K562 (cell line): Measurements from ENCODE around the gene DDIT3. TPM values are rescaled to one million over a fixed set of nuclear protein-coding genes. Genes with fewer than 3 reads are reported as not detected.

Experiments
- E2F3 ChIP-seq: fragments of 250-450 bp; sonication (Bioruptor Pico); IDR thresholded peaks from 2 replicates; pipeline ENCODE4 v1.4.0; 2020; ENCODE audit warnings: mild to moderate bottlenecking
- FOS ChIP-seq: IDR thresholded peaks from 3 replicates; pipeline ENCODE4 v1.6.1; 2011; ENCODE audit not compliant: insufficient read length; ENCODE audit errors: extremely low read depth
- GTF2A2 ChIP-seq: IDR thresholded peaks from 2 replicates; pipeline ENCODE4 v1.6.1; 2016; ENCODE audit warnings: mild to moderate bottlenecking, missing genetic modification characterization, missing compliant biosample characterization
- NFATC3 ChIP-seq: fragments of 450-650 bp; IDR thresholded peaks from 2 replicates; pipeline ENCODE4 v1.6.1; 2017; ENCODE audit warnings: mild to moderate bottlenecking
- NFE2 ChIP-seq: IDR thresholded peaks from 2 replicates; pipeline ENCODE4 v1.6.1; 2014; ENCODE audit warnings: antibody characterized with exemption, low read depth
- RAD21 ChIP-seq, 2 experiments: fragments of 250-450 bp in 1 of 2; fragments of 450-650 bp in 1 of 2; sonication (Bioruptor Pico) in 1 of 2; formaldehyde crosslinking in 1 of 2; IDR thresholded peaks in 1 of 2; conservative IDR thresholded peaks in 1 of 2; 2 replicates each; pipeline versions ENCODE4 v1.4.0 to v1.8.0; 2020 to 2022; ENCODE audit warnings: mild to moderate bottlenecking in 2 of 2, moderate library complexity in 1 of 2
- SMAD3 ChIP-seq: fragments of 450-650 bp; formaldehyde crosslinking; conservative IDR thresholded peaks from 2 replicates; pipeline ENCODE4 v1.4.0; 2020; ENCODE audit warnings: mild to moderate bottlenecking
- ZEB2 ChIP-seq: fragments of 450-650 bp; IDR thresholded peaks from 2 replicates; pipeline ENCODE4 v1.6.1; 2016
- ZNF57 ChIP-seq: fragments of 450-650 bp; formaldehyde crosslinking; IDR thresholded peaks from 2 replicates; pipeline ENCODE4 v1.4.0; 2020; ENCODE audit warnings: mild to moderate bottlenecking, moderate library complexity
- ZNF764 ChIP-seq: fragments of 250-450 bp; sonication (Bioruptor Pico); IDR thresholded peaks from 2 replicates; pipeline ENCODE4 v1.4.0; 2020; ENCODE audit warnings: low read depth, mild to moderate bottlenecking, moderate library complexity
- polyA plus RNA-seq, 8 experiments: library from polyadenylated mRNA; depleted of rRNA in 4 of 8; stranded (reverse) in 5 of 8; unstranded in 3 of 8; fragments of >200 nt; fragmentation: Nextera tagmentation in 2 of 8; fragmentation: Illumina TruSeq in 1 of 8; extraction: Ambion mirVana in 2 of 8; extraction: Trizol in 1 of 8; gene quantifications; 2 replicates each; pipeline versions ENCODE4 v1.2.1 to v1.2.3, GENCODE V29; 2011 to 2014; ENCODE audit warnings: inconsistent platforms in 1 of 8, missing spikeins in 1 of 8
- total RNA-seq, 7 experiments: library from RNA; depleted of rRNA in 6 of 7; stranded (reverse); fragments of >200 nt in 6 of 7; fragmentation: Illumina TruSeq in 2 of 7; extraction: Trizol in 2 of 7; gene quantifications; 2 replicates each; pipeline versions ENCODE4 v1.2.1 to v1.2.3, GENCODE V29; 2011 to 2021; ENCODE audit warnings: low replicate concordance in 1 of 7
- TF ChIP-seq, protein P1 (sequence below): fragments of 250-450 bp; sonication (Bioruptor Pico); IDR thresholded peaks from 2 replicates; pipeline ENCODE4 v1.5.1; 2021; ENCODE audit warnings: mild to moderate bottlenecking
- TF ChIP-seq, protein P2 (sequence below): fragments of 450-650 bp; IDR thresholded peaks from 2 replicates; pipeline ENCODE4 v1.6.1; 2014; ENCODE audit warnings: low read depth, mild to moderate bottlenecking, moderate library complexity, borderline replicate concordance
- TF ChIP-seq, protein P3 (sequence below): fragments of 200-400 bp; formaldehyde crosslinking; IDR thresholded peaks from 2 replicates; pipeline ENCODE4 v1.6.1; 2017; ENCODE audit warnings: mild to moderate bottlenecking, low read depth, low read length, moderate library complexity
- TF ChIP-seq, protein P4 (sequence below), 2 experiments: fragments of 450-650 bp in 1 of 2; sonication (generic) in 1 of 2; formaldehyde crosslinking in 1 of 2; IDR thresholded peaks; 2 replicates each; pipeline versions ENCODE4 v1.7.1 to v1.9.0; 2016 to 2022; ENCODE audit warnings: inconsistent platforms in 1 of 2, mild to moderate bottlenecking in 1 of 2, missing genetic modification reagents in 1 of 2

DDIT3 gene
- total and polyA plus RNA-seq, 9 of the 15 experiments (the other 6 are each of a cell fraction or from before 2014, with no cell fraction given): 59.1 to 272 (median 89.9) TPM

GRCh38 chr12:57515408-57515933, 4.8 kb downstream of the DDIT3 start (continued):
- TF ChIP-seq, protein P1, sequence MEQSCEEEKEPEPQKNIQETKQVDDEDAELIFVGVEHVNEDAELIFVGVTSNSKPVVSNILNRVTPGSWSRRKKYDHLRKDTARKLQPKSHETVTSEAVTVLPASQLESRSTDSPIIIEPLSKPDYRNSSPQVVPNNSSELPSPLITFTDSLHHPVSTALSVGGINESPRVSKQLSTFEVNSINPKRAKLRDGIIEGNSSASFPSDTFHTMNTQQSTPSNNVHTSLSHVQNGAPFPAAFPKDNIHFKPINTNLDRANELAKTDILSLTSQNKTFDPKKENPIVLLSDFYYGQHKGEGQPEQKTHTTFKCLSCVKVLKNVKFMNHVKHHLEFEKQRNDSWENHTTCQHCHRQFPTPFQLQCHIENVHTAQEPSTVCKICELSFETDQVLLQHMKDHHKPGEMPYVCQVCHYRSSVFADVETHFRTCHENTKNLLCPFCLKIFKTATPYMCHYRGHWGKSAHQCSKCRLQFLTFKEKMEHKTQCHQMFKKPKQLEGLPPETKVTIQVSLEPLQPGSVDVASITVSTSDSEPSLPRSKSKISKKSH: peak; percentile 16; the same call in 1 of the 2 replicates
- TF ChIP-seq GTF2A2 (tag) (no peak), E2F3 (no peak), ZEB2 (no peak), FOS (no peak), ZNF764 (no peak), SMAD3 (CRISPR knock-in tag) (0 out of 2 replicates have a peak, but pooled peaks have one; percentile 5), RAD21 (CRISPR knock-in tag; conservative IDR thresholded peaks at IDR 0.05 in 1 of 2, IDR thresholded peaks at IDR 0.05 in 1 of 2) (no peak), ZNF57 (CRISPR knock-in tag) (no peak), NFATC3 (no peak), NFE2 (no peak)
- TF ChIP-seq, protein P2, sequence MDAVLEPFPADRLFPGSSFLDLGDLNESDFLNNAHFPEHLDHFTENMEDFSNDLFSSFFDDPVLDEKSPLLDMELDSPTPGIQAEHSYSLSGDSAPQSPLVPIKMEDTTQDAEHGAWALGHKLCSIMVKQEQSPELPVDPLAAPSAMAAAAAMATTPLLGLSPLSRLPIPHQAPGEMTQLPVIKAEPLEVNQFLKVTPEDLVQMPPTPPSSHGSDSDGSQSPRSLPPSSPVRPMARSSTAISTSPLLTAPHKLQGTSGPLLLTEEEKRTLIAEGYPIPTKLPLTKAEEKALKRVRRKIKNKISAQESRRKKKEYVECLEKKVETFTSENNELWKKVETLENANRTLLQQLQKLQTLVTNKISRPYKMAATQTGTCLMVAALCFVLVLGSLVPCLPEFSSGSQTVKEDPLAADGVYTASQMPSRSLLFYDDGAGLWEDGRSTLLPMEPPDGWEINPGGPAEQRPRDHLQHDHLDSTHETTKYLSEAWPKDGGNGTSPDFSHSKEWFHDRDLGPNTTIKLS: no peak
- TF ChIP-seq, protein P3, sequence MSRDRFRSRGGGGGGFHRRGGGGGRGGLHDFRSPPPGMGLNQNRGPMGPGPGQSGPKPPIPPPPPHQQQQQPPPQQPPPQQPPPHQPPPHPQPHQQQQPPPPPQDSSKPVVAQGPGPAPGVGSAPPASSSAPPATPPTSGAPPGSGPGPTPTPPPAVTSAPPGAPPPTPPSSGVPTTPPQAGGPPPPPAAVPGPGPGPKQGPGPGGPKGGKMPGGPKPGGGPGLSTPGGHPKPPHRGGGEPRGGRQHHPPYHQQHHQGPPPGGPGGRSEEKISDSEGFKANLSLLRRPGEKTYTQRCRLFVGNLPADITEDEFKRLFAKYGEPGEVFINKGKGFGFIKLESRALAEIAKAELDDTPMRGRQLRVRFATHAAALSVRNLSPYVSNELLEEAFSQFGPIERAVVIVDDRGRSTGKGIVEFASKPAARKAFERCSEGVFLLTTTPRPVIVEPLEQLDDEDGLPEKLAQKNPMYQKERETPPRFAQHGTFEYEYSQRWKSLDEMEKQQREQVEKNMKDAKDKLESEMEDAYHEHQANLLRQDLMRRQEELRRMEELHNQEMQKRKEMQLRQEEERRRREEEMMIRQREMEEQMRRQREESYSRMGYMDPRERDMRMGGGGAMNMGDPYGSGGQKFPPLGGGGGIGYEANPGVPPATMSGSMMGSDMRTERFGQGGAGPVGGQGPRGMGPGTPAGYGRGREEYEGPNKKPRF: no peak
- TF ChIP-seq, protein P4, sequence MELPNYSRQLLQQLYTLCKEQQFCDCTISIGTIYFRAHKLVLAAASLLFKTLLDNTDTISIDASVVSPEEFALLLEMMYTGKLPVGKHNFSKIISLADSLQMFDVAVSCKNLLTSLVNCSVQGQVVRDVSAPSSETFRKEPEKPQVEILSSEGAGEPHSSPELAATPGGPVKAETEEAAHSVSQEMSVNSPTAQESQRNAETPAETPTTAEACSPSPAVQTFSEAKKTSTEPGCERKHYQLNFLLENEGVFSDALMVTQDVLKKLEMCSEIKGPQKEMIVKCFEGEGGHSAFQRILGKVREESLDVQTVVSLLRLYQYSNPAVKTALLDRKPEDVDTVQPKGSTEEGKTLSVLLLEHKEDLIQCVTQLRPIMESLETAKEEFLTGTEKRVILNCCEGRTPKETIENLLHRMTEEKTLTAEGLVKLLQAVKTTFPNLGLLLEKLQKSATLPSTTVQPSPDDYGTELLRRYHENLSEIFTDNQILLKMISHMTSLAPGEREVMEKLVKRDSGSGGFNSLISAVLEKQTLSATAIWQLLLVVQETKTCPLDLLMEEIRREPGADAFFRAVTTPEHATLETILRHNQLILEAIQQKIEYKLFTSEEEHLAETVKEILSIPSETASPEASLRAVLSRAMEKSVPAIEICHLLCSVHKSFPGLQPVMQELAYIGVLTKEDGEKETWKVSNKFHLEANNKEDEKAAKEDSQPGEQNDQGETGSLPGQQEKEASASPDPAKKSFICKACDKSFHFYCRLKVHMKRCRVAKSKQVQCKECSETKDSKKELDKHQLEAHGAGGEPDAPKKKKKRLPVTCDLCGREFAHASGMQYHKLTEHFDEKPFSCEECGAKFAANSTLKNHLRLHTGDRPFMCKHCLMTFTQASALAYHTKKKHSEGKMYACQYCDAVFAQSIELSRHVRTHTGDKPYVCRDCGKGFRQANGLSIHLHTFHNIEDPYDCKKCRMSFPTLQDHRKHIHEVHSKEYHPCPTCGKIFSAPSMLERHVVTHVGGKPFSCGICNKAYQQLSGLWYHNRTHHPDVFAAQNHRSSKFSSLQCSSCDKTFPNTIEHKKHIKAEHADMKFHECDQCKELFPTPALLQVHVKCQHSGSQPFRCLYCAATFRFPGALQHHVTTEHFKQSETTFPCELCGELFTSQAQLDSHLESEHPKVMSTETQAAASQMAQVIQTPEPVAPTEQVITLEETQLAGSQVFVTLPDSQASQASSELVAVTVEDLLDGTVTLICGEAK (IDR thresholded peaks at IDR 0.05): no peak
- TF ChIP-seq, protein P4 (CRISPR knock-in tag; IDR thresholded peaks at IDR 0.05): no peak
